Medulla oblongata (tissue), 1 donor: ENCODE measurements around the gene SLX4.
"Not testable (repeated sequence)": the region's sequence is repeated elsewhere in the genome, so short reads cannot be mapped to it uniquely, and the experiment has no call there.

Experiments used
- DNase-seq: peaks from one replicate; pipeline ENCODE4 v3.0.0-alpha.2; 2015; ENCODE audit errors: extremely low spot score

SLX4 gene, protein sequence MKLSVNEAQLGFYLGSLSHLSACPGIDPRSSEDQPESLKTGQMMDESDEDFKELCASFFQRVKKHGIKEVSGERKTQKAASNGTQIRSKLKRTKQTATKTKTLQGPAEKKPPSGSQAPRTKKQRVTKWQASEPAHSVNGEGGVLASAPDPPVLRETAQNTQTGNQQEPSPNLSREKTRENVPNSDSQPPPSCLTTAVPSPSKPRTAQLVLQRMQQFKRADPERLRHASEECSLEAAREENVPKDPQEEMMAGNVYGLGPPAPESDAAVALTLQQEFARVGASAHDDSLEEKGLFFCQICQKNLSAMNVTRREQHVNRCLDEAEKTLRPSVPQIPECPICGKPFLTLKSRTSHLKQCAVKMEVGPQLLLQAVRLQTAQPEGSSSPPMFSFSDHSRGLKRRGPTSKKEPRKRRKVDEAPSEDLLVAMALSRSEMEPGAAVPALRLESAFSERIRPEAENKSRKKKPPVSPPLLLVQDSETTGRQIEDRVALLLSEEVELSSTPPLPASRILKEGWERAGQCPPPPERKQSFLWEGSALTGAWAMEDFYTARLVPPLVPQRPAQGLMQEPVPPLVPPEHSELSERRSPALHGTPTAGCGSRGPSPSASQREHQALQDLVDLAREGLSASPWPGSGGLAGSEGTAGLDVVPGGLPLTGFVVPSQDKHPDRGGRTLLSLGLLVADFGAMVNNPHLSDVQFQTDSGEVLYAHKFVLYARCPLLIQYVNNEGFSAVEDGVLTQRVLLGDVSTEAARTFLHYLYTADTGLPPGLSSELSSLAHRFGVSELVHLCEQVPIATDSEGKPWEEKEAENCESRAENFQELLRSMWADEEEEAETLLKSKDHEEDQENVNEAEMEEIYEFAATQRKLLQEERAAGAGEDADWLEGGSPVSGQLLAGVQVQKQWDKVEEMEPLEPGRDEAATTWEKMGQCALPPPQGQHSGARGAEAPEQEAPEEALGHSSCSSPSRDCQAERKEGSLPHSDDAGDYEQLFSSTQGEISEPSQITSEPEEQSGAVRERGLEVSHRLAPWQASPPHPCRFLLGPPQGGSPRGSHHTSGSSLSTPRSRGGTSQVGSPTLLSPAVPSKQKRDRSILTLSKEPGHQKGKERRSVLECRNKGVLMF (N-terminal part only)

DNA sequence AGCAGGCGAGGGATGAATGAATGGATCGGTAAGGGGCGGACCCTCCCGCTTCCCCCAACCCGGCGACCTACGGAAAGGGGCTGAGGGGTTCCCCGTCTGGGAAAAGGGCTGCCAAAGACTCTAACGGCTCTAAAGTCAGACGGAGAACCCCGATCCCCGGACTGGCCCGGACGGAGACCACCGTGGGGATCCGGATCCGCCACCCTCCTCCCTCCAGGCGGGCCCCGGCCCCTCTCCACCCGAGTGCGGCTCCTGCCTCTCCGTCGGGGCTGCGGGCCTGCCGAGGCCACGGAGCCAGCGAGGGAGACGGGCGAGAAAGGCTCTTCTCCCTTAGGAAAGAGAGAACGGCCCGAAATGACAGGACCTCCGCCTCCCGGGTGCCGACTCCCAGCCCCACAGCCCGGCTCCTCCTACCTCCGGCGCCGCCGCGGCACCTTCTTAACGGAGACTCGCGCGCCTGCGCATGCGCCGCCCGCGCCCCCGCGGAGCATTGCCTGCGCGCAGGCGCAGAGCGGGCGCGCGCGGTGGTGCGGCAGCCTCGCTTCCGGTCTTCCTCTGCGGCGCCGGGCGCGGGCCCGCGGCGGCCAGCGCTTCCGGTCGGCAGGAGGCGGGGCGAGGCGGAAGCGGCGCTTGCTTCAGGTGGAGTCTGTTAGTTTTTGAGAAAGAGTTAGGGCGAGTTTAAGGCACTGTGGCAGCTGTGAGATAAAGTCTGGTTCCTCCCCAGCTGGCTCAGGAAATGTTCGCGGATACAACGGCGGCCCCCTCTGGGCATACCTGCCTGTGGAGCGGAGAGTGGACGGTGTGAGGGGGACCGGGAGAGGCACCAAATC, at the start of gene SLX4:
TSS of gene SLX4 (minus strand) at position 461 of the 830 bp plus-strand sequence. CDS start 2,642 bp downstream, outside the sequence.
- peak; percentile 92 for DNase-seq

GRCh38 chr16:3659251-3659650, 47.8 kb upstream of the SLX4 start:
- DNase-seq, result no peak

- DNase-seq, result no peak
These were observed 45.4 kb upstream of the SLX4 start for GRCh38 chr16:3656491-3657468.

- not testable (repeated sequence) for DNase-seq
These were observed 44.7 kb upstream of the SLX4 start for GRCh38 chr16:3656160-3656490.

DNA sequence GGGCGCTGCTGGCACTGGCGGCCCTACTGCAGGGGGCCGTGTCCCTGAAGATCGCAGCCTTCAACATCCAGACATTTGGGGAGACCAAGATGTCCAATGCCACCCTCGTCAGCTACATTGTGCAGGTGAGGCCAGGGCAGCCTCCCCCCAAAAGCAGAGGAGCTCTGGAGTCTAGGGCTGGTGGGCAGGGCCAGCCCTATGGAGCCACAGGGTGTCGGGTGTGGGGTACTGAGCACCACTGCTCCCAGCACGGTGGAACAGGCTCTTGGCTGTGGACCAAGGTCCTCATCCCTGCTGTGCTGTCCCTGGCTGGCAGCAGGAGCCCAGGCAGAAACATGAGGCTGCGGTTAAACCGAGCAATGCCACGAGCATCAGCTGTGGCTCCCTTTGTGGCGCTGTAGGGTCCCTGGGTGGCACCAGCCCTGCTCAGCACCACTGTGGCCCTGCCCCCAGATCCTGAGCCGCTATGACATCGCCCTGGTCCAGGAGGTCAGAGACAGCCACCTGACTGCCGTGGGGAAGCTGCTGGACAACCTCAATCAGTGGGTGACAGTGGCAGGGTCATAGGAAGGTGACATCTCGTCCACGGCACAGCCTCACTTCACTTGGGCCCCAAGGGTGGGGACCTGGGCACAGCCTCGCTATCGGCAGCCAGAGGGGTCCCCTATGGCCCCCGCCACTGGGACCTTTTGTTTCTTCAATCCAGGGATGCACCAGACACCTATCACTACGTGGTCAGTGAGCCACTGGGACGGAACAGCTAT, 44.2 kb upstream of the SLX4 start:
- DNase-seq, result no peak

DNA sequence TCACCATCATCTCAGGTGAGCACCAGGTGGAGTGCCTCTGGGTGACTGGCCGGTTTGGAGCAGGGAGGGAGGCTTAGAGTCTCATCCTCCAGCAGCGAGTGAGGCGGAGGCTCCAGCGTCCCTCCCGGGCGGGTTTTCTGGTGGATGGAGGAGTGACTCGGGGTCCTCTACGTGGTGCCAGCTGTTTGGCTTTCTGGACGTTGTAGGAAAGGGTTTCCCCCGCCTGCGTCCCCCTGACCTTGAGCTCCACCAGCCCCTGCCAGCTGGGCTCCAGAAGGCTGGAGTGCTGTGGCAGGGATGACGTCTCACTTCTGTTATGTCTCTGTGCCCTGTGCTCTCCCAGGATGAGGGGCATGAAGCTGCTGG, 43.6 kb upstream of the SLX4 start:
- no peak for DNase-seq

DNA sequence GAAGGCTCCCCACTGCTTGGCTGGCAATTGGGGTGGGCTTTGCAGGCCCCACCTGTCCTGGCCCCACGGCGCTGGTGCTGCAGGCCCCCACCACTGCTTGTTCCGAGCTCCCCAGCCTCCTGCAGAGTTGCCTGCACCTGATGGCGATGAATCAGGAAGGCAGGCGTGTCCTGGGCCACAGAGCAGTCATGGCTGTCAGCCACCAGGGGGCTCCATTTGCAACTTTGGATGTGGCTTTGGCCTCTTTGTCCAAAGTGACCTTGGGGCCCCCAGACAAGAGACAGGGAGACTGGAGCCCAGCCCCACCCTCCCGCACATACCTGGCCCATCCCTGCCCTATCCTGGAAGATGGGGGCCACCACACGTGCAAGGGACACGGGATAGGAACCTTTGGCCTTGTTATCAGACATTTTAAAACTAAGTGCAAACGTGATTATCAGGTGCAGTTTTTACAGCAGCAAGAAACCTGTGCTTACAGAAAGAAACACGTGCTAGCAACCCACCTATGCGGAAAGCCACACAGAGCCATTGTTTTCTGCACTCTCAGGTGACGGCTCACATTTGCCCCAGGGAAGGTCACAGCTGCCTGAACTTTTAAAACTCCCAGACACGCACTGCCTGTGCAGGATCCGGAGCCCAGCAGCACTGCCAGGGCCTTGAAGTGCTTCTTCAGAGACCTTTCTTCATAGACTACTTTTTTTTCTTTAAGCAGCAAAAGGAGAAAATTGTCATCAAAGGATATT, 43.0 kb upstream of the SLX4 start, which contains the start of gene DNASE1:
TSS of gene DNASE1 (plus strand) at position 443 of the 743 bp plus-strand sequence. CDS start 683 bp downstream, outside the sequence.
- DNase-seq, result peak; percentile 60

DNA sequence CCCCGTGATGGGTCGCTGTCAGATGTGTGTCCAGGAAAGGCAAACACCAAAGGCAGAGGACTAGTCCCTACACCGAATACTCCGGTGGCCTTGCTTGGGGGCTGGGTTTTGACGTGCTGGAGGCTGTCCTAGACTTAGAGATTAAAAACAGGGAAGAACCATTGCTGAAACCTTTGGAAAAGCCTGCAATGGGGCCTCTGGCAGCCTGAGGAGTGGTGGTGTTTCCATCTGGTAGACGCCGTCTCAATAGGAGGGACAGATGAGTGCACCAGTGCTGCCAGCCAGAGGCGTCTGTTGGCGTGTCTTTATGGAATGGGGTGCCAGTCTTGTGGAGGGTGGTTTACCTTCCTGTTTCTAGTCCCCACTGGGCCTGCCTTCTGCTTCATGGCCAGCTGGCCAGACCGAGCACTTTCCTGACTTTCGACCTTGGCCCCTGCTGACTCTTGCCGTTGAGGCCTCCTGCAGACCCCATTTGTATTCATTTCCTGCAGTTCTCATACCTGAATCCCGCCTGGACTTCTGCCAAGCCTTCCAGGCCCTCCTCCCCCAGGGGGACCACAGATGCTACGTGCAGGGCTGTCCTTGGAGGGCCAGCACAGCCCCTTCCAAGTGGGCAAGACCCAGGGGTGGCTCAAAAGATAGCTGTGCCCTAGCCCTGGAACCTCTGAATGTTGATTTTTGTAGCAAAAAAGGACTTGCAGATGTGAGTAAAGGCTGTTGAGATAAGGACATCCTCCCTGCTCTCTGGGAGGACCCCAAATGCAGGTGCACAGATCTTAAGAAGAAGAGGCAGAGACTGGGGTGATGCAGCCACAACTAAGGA, 41.2 kb upstream of the SLX4 start:
- no peak for DNase-seq

DNA sequence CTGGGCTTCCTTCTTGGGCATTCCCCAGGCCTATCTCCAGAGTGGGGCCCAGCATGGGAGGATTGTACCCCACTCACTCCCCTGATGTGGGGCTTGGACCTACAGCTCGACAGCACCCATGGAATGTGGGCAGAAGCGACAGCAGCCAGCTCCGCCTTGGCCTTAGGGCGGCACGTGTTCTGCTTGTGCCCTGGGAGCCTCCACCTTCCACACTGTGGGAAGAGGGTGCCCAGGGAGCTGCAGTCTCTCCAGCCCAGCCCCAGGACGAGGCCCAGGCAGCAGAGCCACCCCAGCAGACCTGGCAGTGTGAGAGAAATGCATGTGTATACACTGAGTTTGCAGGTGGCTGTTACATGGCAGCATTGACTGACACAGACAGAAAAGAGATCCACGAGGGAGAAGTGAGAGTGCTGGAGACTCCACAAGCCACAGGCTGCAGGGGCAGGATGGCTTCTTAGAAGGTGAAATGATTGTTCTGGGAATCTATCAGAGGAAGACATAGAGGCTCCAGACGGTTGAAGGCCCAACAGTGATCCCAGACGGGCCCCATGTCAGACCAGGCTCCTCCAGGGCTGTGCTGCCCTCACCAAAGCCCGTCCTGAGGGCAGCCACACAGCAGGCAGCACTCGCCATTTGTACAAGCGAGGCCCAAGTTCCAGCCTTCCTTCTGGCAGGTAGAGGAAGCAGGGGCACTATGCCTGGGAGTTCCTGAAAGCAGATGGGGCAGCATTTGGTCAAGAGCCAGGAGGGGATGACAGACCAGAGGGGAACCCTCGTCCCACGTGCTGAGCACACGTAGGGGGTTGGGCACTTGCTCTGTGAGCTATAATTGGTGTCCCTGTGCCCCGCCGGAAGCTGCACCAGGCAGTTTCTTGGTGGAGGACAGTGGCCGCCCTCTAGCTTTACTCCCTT, 40.3 kb upstream of the SLX4 start:
- DNase-seq, result no peak

DNA sequence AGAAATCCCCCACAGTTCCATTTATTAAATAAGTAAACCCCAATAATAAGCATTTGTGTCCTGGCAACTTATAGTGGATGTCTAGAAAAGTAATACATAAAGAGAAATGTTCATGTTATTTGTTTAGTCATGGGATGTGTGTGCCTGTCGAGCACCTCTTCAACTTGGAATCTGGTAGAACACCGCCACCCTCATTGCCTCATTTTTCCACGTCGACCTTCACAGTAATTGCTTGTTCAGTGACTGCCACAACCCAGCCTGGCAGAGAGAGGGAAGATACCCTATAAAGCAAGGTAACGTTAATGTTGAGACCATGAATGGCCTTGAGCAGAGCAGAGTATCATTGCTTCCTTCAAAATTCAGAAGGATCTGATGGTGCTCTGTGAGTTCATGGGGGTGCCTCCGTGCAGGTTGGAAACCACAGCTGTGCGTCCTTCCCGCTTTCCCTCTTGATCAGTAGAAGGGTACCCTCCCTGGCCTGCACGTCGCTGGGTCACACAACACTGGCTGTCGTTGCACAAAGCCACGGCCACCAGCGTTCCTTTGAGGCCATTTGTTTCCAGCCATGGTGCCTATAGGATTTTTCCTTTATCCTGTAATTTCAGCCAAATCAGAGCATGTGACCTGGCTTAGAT, 39.3 kb upstream of the SLX4 start:
- no peak for DNase-seq

GRCh38 chr16:3646348-3646920, 35.0 kb upstream of the SLX4 start:
- no peak for DNase-seq

GRCh38 chr16:3645504-3646347, 34.3 kb upstream of the SLX4 start:
- DNase-seq, result no peak

DNA sequence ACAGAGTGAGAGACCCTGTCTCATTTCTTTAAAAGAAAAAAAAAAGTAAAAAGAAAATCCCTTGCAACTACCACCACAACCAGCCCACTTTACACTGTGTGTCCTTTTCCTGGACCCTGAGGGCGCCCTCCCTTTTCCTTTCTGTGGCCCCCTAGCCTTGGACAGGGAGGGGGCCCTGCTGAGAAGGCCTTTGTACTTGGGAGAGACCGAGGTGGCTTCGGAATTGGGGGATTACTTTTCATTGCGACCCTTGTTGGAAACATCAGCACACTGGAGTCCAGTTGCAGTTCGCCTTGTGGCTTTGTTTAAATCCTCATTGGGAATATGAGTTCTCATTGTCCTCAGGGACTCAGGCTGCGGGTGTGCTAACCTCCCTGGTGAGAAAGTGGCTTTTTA, 33.7 kb upstream of the SLX4 start:
- no peak for DNase-seq

DNA sequence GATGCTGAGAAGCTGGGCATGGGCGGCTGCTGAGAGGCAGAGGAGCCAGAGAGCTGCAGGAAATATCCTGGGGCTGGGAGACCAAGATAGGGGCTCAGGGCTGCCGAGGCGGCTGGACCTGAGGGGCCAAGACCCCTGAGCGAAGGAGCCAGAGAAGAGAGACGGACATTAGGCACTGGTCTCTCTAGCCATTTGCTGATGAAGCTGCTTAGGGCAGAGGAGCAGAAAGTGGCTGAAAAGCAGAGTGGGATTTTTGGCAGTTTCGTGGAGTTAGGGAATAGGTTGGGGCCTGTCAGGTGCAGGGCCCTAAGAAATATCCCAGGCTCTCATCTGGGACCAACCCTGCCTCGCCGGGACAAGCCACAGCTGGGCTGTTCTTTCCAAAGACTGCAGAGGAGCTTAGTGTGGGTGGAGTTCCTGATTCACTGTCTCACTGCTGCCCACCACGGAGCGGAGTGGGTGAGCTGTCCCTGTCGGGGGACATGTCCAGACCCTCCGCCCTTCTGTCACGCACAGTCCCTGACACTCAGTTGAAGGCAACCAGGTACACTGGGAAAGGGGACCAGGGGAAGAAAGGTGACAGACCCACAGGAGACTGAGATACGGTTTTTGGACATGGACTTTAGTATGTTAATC, 31.8 kb upstream of the SLX4 start:
- no peak for DNase-seq
